ENCODE results near the gene PRSS12. TPM values are rescaled to one million over a fixed set of nuclear protein-coding genes. Genes with fewer than 3 reads are reported as not detected.

The PRSS12 gene
- total and polyA plus RNA-seq, 7 donors: 0.28 to 16.1 (median 1.3) TPM

GRCh38 chr4:118345813-118346212 lies 7.0 kb downstream of the PRSS12 start:
- TF ChIP-seq POLR2A (IDR thresholded peaks at IDR 0.05) (no peak), EP300 (IDR thresholded peaks at IDR 0.05) (no peak), CTCF (IDR thresholded peaks at IDR 0.05) (no peak), POLR2AphosphoS5 (IDR thresholded peaks at IDR 0.05) (no peak)
- DNase-seq: no peak
- H3K27me3 ChIP-seq: peaks cover 0 to 7% (median 0%) of the 10 kb centered on the region in 3 donors
- no peaks in the 10 kb centered on the region for H3K9me3 ChIP-seq
- no peak overlapping the region for H3K27ac ChIP-seq
- H3K4me1 ChIP-seq: no peaks in the 10 kb centered on the region
- no peaks in the 10 kb centered on the region for H3K36me3 ChIP-seq
- 78 to 90% methylated on average over 1 of the region's 1 CpG for WGBS, 2 donors
- intact Hi-C loops (cut with DNase I): no loop called here
- H3K4me3 ChIP-seq: no peak overlapping the region

GRCh38 chr4:118344801-118345200 lies 8.0 kb downstream of the PRSS12 start:
- intact Hi-C loops (cut with DNase I): no loop called here
- H3K4me3 ChIP-seq: no peak overlapping the region
- no peaks in the 10 kb centered on the region for H3K9me3 ChIP-seq

GRCh38 chr4:118343501-118343900 lies 9.3 kb downstream of the PRSS12 start:
- Histone ChIP-seq H3K9me3 (no peaks in the 10 kb centered on the region), H3K27me3 (peaks cover 0 to 5% (median 0%) of the 10 kb centered on the region in 3 donors), H3K4me1 (no peaks in the 10 kb centered on the region), H3K4me3 (no peak overlapping the region), H3K36me3 (no peaks in the 10 kb centered on the region), H3K27ac (no peak overlapping the region)
- TF ChIP-seq POLR2A (IDR thresholded peaks at IDR 0.05) (no peak), EP300 (IDR thresholded peaks at IDR 0.05) (no peak), POLR2AphosphoS5 (IDR thresholded peaks at IDR 0.05) (no peak), CTCF (IDR thresholded peaks at IDR 0.05) (no peak)
- no peak for DNase-seq
- intact Hi-C loops (cut with DNase I): no loop called here
- WGBS, 2 donors: 93 to 96% methylated on average over 3 of the region's 3 CpGs

More at GRCh38 chr4:118344801-118345200, 8.0 kb downstream of the PRSS12 start:
- no peak for TF ChIP-seq EP300 (IDR thresholded peaks at IDR 0.05)
- no peak for TF ChIP-seq CTCF (IDR thresholded peaks at IDR 0.05)
- TF ChIP-seq POLR2AphosphoS5 (IDR thresholded peaks at IDR 0.05): no peak
- TF ChIP-seq POLR2A (IDR thresholded peaks at IDR 0.05): no peak
- H3K36me3 ChIP-seq: no peaks in the 10 kb centered on the region
- H3K4me1 ChIP-seq: no peaks in the 10 kb centered on the region
- H3K27ac ChIP-seq: no peak overlapping the region
- DNase-seq: no peak
- H3K27me3 ChIP-seq: peaks cover 0 to 5% (median 0%) of the 10 kb centered on the region in 3 donors

- Histone ChIP-seq H3K4me3 (no peak overlapping the region), H3K36me3 (no peaks in the 10 kb centered on the region), H3K27ac (no peak overlapping the region), H3K4me1 (no peaks in the 10 kb centered on the region), H3K27me3 (no peaks in the 10 kb centered on the region), H3K9me3 (no peaks in the 10 kb centered on the region)
- intact Hi-C loops (cut with DNase I): no loop called here
- 87 to 91% methylated on average over 2 of the region's 2 CpGs for WGBS, 2 donors
- no peak for DNase-seq
- TF ChIP-seq POLR2AphosphoS5 (IDR thresholded peaks at IDR 0.05): no peak
These were observed 12.7 kb downstream of the PRSS12 start for GRCh38 chr4:118340109-118340508.

GRCh38 chr4:118338981-118339765 lies 13.6 kb downstream of the PRSS12 start:
- 78 to 92% methylated on average over 1 of the region's 1 CpG for WGBS, 2 donors
- no peak overlapping the region for H3K4me3 ChIP-seq
- H3K36me3 ChIP-seq: no peaks in the 10 kb centered on the region
- intact Hi-C loops (cut with DNase I): no loop called here
- H3K4me1 ChIP-seq: no peaks in the 10 kb centered on the region
- H3K27ac ChIP-seq: no peak overlapping the region
- no peaks in the 10 kb centered on the region for H3K27me3 ChIP-seq
- no peak for TF ChIP-seq EP300 (IDR thresholded peaks at IDR 0.05)
- TF ChIP-seq CTCF (IDR thresholded peaks at IDR 0.05): no peak
- no peak for TF ChIP-seq POLR2A (IDR thresholded peaks at IDR 0.05)
- TF ChIP-seq POLR2AphosphoS5 (IDR thresholded peaks at IDR 0.05): no peak
- no peaks in the 10 kb centered on the region for H3K9me3 ChIP-seq
- DNase-seq: no peak
